SK-N-SH (cell line): ENCODE results near the gene DOK7. TPM values are rescaled to one million over a fixed set of nuclear protein-coding genes. Genes with fewer than 3 reads are reported as not detected.

Experiments used
- CTCF ChIA-PET: fragments of 300-600, 350-600 bp; formaldehyde crosslinking; extraction: SDS; loops from one replicate; lab custom pipeline; 2021; lab: Yijun Ruan, JAX
- POLR2A ChIA-PET: fragments of 350-600 bp; sonication (Branson Sonifier 250); formaldehyde crosslinking; extraction: SDS; loops from one replicate; lab custom pipeline; 2020; ENCODE audit warnings: antibody characterized with exemption, inconsistent platforms; lab: Yijun Ruan, JAX
- DNase-seq: peaks from one replicate; pipeline ENCODE4 v3.0.0; 2012
- H2AFZ ChIP-seq: fragments of 200-600 bp; sonication (generic); 2 replicates; pipeline ENCODE4 v1.8.1; 2016; ENCODE audit warnings: antibody characterized with exemption, mild to moderate bottlenecking, low read depth
- H3F3A ChIP-seq: fragments of 200-600 bp; sonication (generic); replicated peaks from 2 replicates; pipeline ENCODE3; 2016; ENCODE audit warnings: antibody characterized with exemption, mild to moderate bottlenecking; ENCODE audit not compliant: insufficient read depth
- H3K27ac ChIP-seq, 2 experiments: fragments of 200-500 bp in 1 of 2; fragments of 200-600 bp in 1 of 2; sonication (Bioruptor generic) in 1 of 2; sonication (generic), shearing (Covaris generic) in 1 of 2; 2 replicates each; pipeline versions ENCODE4 v1.5.1 to v1.6.1; 2014 to 2016; ENCODE audit warnings: low read depth in 2 of 2, inconsistent platforms in 1 of 2, low read length in 1 of 2, mild to moderate bottlenecking in 1 of 2, mixed read lengths in 1 of 2
- H3K27me3 ChIP-seq: fragments of 200-600 bp; sonication (generic), shearing (Covaris generic); 2 replicates; pipeline ENCODE4 v1.6.1; 2016; ENCODE audit warnings: mixed run types; ENCODE audit not compliant: insufficient read depth
- H3K36me3 ChIP-seq, 2 experiments: fragments of 200-500 bp in 1 of 2; fragments of 200-600 bp in 1 of 2; sonication (Bioruptor generic) in 1 of 2; sonication (generic) in 1 of 2; replicated peaks in 1 of 2; 2 replicates each; pipeline versions ENCODE3 to v1.5.1; 2014 to 2016; ENCODE audit warnings: low read length in 1 of 2, mild to moderate bottlenecking in 1 of 2; ENCODE audit not compliant: insufficient read depth in 2 of 2, control insufficient read depth in 1 of 2
- H3K4me1 ChIP-seq, 2 experiments: fragments of 200-500 bp in 1 of 2; fragments of 200-600 bp in 1 of 2; sonication (Bioruptor generic) in 1 of 2; sonication (generic), shearing (Covaris generic) in 1 of 2; 2 replicates each; pipeline versions ENCODE4 v1.5.1 to v1.6.1; 2014 to 2016; ENCODE audit warnings: low read depth in 1 of 2, low read length in 1 of 2, mixed run types in 1 of 2; ENCODE audit not compliant: insufficient read depth in 2 of 2, control insufficient read depth in 1 of 2
- H3K4me2 ChIP-seq: fragments of 200-600 bp; sonication (generic), shearing (Covaris generic); 2 replicates; pipeline ENCODE4 v1.6.1; 2017; ENCODE audit warnings: mixed run types
- H3K4me3 ChIP-seq, 2 experiments: fragments of 200-500 bp in 1 of 2; fragments of 200-600 bp in 1 of 2; sonication (Bioruptor generic) in 1 of 2; sonication (generic), shearing (Covaris generic) in 1 of 2; 2 replicates each; pipeline versions ENCODE4 v1.5.1 to v1.8.1; 2014 to 2016; ENCODE audit warnings: low read depth in 2 of 2, inconsistent platforms in 1 of 2, low read length in 1 of 2, mild to moderate bottlenecking in 1 of 2, mixed read lengths in 1 of 2, moderate library complexity in 1 of 2
- H3K79me2 ChIP-seq: fragments of 200-600 bp; sonication (generic); 2 replicates; pipeline ENCODE4 v1.8.1; 2017; ENCODE audit warnings: mild to moderate bottlenecking; ENCODE audit not compliant: insufficient read depth
- H3K9ac ChIP-seq: fragments of 200-600 bp; sonication (generic); 2 replicates; pipeline ENCODE4 v1.6.1; 2017; ENCODE audit warnings: mixed run types
- H3K9me2 ChIP-seq: fragments of 200-600 bp; sonication (generic); 2 replicates; pipeline ENCODE4 v1.6.1; 2017; ENCODE audit warnings: mixed run types
- H3K9me3 ChIP-seq: fragments of 200-600 bp; sonication (generic); 2 replicates; pipeline ENCODE4 v1.6.1; 2017; ENCODE audit warnings: mixed run types, mild to moderate bottlenecking, moderate library complexity
- H4K20me1 ChIP-seq: fragments of 200-600 bp; sonication (generic); 2 replicates; pipeline ENCODE4 v1.6.1; 2017; ENCODE audit warnings: mild to moderate bottlenecking, mixed run types; ENCODE audit not compliant: insufficient read depth
- CHD2 ChIP-seq: fragments of 150-350 bp; IDR thresholded peaks from 2 replicates; pipeline ENCODE4 v1.6.1; 2018; ENCODE audit warnings: low read length; ENCODE audit not compliant: partially characterized antibody
- ELF1 ChIP-seq: IDR thresholded peaks from 2 replicates; pipeline ENCODE4 v1.4.0; 2012
- EZH2phosphoT487 ChIP-seq: fragments of 200-600 bp; sonication (generic); IDR thresholded peaks from 2 replicates; pipeline ENCODE4 v1.6.1; 2017; ENCODE audit warnings: low read depth, mixed run types, mild to moderate bottlenecking, antibody characterized with exemption, moderate library complexity, borderline replicate concordance
- FOSL2 ChIP-seq: IDR thresholded peaks from 2 replicates; pipeline ENCODE4 v1.4.0; 2012; ENCODE audit warnings: low read depth, mild to moderate bottlenecking, moderate library complexity, borderline replicate concordance
- FOXJ3 ChIP-seq: sonication (generic); formaldehyde crosslinking; IDR thresholded peaks from 2 replicates; pipeline ENCODE4 v1.5.1; 2020; ENCODE audit warnings: mild to moderate bottlenecking, missing genetic modification reagents
- GATA2 ChIP-seq: sonication (generic); formaldehyde crosslinking; IDR thresholded peaks from 2 replicates; pipeline ENCODE4 v1.5.0; 2020; ENCODE audit warnings: mild to moderate bottlenecking, missing genetic modification reagents
- JUND ChIP-seq: IDR thresholded peaks from 2 replicates; pipeline ENCODE4 v1.4.0; 2012
- MEF2A ChIP-seq: IDR thresholded peaks from 2 replicates; pipeline ENCODE4 v1.4.0; 2012; ENCODE audit warnings: low read depth, borderline replicate concordance
- NRF1 ChIP-seq: IDR thresholded peaks from 2 replicates; pipeline ENCODE4 v1.6.1; 2012; ENCODE audit warnings: low read depth, mild to moderate bottlenecking, low read length
- POLR2AphosphoS5 ChIP-seq: IDR thresholded peaks from 2 replicates; pipeline ENCODE4 v1.6.1; 2012; ENCODE audit warnings: low read depth, low read length
- RAD21 ChIP-seq: IDR thresholded peaks from 2 replicates; pipeline ENCODE4 v1.6.1; 2012; ENCODE audit warnings: mild to moderate bottlenecking, low read length
- RCOR1 ChIP-seq: fragments of 150-350 bp; IDR thresholded peaks from 2 replicates; pipeline ENCODE4 v1.6.1; 2017; ENCODE audit warnings: antibody characterized with exemption, low read length
- RFX5 ChIP-seq: IDR thresholded peaks from 2 replicates; pipeline ENCODE4 v1.6.1; 2012; ENCODE audit warnings: mild to moderate bottlenecking, improper control_type of control experiment, low read length
- RXRA ChIP-seq: IDR thresholded peaks from 2 replicates; pipeline ENCODE4 v1.4.0; 2012; ENCODE audit warnings: low read depth, mild to moderate bottlenecking, borderline replicate concordance
- SIN3A ChIP-seq: IDR thresholded peaks from 2 replicates; pipeline ENCODE4 v1.6.1; 2012; ENCODE audit warnings: low read depth, mild to moderate bottlenecking, low read length, moderate library complexity, borderline replicate concordance
- SMC3 ChIP-seq: IDR thresholded peaks from 2 replicates; pipeline ENCODE4 v1.6.1; 2012; ENCODE audit warnings: low read depth, low read length, improper control_type of control experiment
- TAF1 ChIP-seq: IDR thresholded peaks from 2 replicates; pipeline ENCODE4 v1.6.1; 2012; ENCODE audit warnings: low read depth, mild to moderate bottlenecking, low read length, moderate library complexity, borderline replicate concordance
- TCF12 ChIP-seq: IDR thresholded peaks from 2 replicates; pipeline ENCODE4 v1.4.0; 2012
- TEAD4 ChIP-seq: IDR thresholded peaks from 2 replicates; pipeline ENCODE4 v1.4.0; 2012; ENCODE audit warnings: mild to moderate bottlenecking, borderline replicate concordance; ENCODE audit not compliant: insufficient read depth
- WGBS: methylation state at CpG from one replicate; pipeline ENCODE4 v1.1.6; 2017; ENCODE audit warnings: low lambda C conversion rate; 5-methylcytosine and 5-hydroxymethylcytosine counted together
- polyA plus RNA-seq, 3 experiments: library from polyadenylated mRNA; depleted of rRNA; stranded (reverse); fragments of >200 nt; gene quantifications; 2 replicates each; pipeline ENCODE4 v1.2.3, GENCODE V29; 2012
- TF ChIP-seq, protein P1 (sequence below): IDR thresholded peaks from 2 replicates; pipeline ENCODE4 v1.4.0; 2012; ENCODE audit warnings: low read depth
- TF ChIP-seq, protein P2 (sequence below): fragments of 150-350 bp; IDR thresholded peaks from 2 replicates; pipeline ENCODE4 v1.6.1; 2017; ENCODE audit warnings: antibody characterized with exemption, low read length, low read depth, borderline replicate concordance
- TF ChIP-seq, protein P3 (sequence below): fragments of 200-600 bp; sonication (generic); IDR thresholded peaks from 2 replicates; pipeline ENCODE4 v1.6.1; 2017; ENCODE audit warnings: antibody characterized with exemption, mild to moderate bottlenecking, moderate library complexity
- TF ChIP-seq, protein P4 (sequence below): IDR thresholded peaks from 2 replicates; pipeline ENCODE4 v1.4.0; 2012; ENCODE audit warnings: low read depth, borderline replicate concordance

DOK7 gene
- polyA plus RNA-seq, 1 of the 3 experiments (the other 2 are of a cell fraction) = not detected

DNA sequence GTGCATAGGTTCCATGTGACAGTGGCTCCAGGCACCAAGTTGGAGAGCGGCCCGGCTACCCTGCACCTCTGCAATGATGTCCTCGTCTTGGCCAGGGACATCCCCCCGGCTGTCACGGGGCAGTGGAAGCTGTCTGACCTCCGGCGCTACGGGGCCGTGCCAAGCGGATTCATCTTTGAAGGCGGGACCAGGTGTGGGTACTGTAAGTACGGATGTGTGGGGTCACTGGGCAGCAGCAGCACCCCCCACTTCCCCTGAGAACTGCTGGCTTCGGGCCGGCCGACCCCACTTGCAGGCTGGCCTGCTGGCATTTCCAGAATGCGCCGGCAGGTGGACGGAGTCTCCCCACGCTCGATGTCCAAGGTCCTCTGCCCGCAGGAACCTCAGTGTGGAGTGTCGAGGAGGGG is 13.2 kb downstream of the DOK7 start:
- peaks cover 0 to 3% of the 10 kb centered on the region in 2 experiments; a peak in 1 of 4 replicates for H3K4me1 ChIP-seq
- H3K4me2 ChIP-seq = no peak overlapping the region
- H3K4me3 ChIP-seq = no peak overlapping the region
- no peaks in the 10 kb centered on the region for H3K27me3 ChIP-seq
- H3K9ac ChIP-seq = no peak overlapping the region
- no peaks in the 10 kb centered on the region for H3K36me3 ChIP-seq
- H3F3A ChIP-seq = no peaks in the 10 kb centered on the region
- ChIA-PET CTCF (interaction anchor here (1.0 to 5.8 kb wide), 2 partner anchors 24 to 368 kb away, joined by 3 to 34 read pairs; no protein-coding TSS in a partner anchor), POLR2A (no interaction called here)
- no peak overlapping the region for H2AFZ ChIP-seq
- no peak overlapping the region for H3K27ac ChIP-seq
- no peaks in the 10 kb centered on the region for H3K79me2 ChIP-seq
- 79% methylated on average over 10 of the region's 22 CpGs for WGBS
- H3K9me2 ChIP-seq = no peaks in the 10 kb centered on the region
- DNase-seq = no peak
- no peak for TF ChIP-seq ELF1
- no peak for TF ChIP-seq JUND
- no peak for TF ChIP-seq TEAD4
- no peak for TF ChIP-seq GATA2
- H3K9me3 ChIP-seq = no peaks in the 10 kb centered on the region
- no peaks in the 10 kb centered on the region for H4K20me1 ChIP-seq

DNA sequence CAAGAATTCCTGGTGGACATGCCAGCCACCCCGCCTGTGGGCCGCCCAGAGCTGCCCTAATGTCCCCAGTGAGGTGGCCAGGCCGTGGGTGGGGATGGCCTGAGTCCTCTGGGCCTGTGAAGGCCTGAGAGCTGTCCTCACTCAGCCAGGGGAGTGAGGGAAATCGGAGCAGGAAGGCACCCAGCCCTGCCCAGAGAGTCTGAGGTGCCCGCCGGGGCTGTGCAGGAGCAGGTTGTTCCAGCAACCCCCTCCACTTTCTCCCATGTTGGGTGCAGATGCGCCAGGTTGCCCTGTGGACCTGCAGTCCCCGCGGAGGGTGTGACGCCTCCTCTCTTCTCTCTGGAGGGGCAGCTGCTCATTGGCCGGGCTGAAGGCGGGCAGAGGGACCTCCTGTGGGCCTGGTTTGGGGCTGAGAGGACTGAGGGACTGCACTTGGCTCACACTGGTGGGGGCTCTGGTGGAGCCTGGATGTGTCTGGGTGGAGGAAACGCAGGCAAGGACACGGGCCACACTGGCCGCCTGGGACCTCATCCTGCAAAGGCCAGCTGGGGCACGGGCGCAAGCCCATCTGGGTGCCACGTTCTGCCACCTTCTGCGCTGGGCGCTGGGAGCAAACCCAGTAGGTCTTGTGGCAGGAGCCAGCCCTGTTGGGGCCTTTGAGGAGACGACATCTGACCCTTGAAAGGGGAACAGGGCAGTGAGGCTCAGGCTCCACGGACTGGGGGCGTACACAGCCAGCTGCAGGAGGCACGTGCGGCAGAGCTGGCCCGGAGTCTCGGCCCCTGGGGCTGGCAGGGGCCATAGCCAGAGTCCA is 14.0 kb downstream of the DOK7 start:
- WGBS = 63% methylated on average over 7 of the region's 27 CpGs
- no peak overlapping the region for H3K9ac ChIP-seq
- no peak overlapping the region for H3K4me3 ChIP-seq
- no peaks in the 10 kb centered on the region for H3K27me3 ChIP-seq
- TF ChIP-seq RCOR1 = no peak
- TF ChIP-seq MEF2A = no peak
- no peak for TF ChIP-seq RAD21
- no peak for TF ChIP-seq POLR2AphosphoS5
- no peak for TF ChIP-seq FOSL2
- TF ChIP-seq EZH2phosphoT487 = no peak
- TF ChIP-seq, protein P1, sequence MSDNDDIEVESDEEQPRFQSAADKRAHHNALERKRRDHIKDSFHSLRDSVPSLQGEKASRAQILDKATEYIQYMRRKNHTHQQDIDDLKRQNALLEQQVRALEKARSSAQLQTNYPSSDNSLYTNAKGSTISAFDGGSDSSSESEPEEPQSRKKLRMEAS = no peak
- no peak for TF ChIP-seq ELF1
- TF ChIP-seq NRF1 = no peak
- TF ChIP-seq TCF12 = no peak
- no peak for TF ChIP-seq TAF1
- TF ChIP-seq SMC3 = no peak
- TF ChIP-seq, protein P2, sequence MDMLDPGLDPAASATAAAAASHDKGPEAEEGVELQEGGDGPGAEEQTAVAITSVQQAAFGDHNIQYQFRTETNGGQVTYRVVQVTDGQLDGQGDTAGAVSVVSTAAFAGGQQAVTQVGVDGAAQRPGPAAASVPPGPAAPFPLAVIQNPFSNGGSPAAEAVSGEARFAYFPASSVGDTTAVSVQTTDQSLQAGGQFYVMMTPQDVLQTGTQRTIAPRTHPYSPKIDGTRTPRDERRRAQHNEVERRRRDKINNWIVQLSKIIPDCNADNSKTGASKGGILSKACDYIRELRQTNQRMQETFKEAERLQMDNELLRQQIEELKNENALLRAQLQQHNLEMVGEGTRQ = no peak
- TF ChIP-seq, protein P3, sequence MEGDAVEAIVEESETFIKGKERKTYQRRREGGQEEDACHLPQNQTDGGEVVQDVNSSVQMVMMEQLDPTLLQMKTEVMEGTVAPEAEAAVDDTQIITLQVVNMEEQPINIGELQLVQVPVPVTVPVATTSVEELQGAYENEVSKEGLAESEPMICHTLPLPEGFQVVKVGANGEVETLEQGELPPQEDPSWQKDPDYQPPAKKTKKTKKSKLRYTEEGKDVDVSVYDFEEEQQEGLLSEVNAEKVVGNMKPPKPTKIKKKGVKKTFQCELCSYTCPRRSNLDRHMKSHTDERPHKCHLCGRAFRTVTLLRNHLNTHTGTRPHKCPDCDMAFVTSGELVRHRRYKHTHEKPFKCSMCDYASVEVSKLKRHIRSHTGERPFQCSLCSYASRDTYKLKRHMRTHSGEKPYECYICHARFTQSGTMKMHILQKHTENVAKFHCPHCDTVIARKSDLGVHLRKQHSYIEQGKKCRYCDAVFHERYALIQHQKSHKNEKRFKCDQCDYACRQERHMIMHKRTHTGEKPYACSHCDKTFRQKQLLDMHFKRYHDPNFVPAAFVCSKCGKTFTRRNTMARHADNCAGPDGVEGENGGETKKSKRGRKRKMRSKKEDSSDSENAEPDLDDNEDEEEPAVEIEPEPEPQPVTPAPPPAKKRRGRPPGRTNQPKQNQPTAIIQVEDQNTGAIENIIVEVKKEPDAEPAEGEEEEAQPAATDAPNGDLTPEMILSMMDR = no peak
- TF ChIP-seq FOXJ3 (CRISPR knock-in tag) = no peak
- TF ChIP-seq SIN3A = no peak
- TF ChIP-seq, protein P4, sequence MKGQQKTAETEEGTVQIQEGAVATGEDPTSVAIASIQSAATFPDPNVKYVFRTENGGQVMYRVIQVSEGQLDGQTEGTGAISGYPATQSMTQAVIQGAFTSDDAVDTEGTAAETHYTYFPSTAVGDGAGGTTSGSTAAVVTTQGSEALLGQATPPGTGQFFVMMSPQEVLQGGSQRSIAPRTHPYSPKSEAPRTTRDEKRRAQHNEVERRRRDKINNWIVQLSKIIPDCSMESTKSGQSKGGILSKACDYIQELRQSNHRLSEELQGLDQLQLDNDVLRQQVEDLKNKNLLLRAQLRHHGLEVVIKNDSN = no peak
- no peak for TF ChIP-seq CHD2
- no peak for TF ChIP-seq RXRA
- no peak for TF ChIP-seq RFX5
- POLR2A ChIA-PET = no interaction called here
- no peak for DNase-seq
- no peaks in the 10 kb centered on the region for H3K9me3 ChIP-seq
- H3K36me3 ChIP-seq = no peaks in the 10 kb centered on the region
- H3K79me2 ChIP-seq = no peaks in the 10 kb centered on the region
- CTCF ChIA-PET = interaction anchor here (1.0 to 5.8 kb wide), 4 partner anchors 25 to 369 kb away, joined by 3 to 34 read pairs (median 4); no protein-coding TSS in a partner anchor
- H2AFZ ChIP-seq = no peak overlapping the region
- no peaks in the 10 kb centered on the region for H3F3A ChIP-seq
- H3K4me2 ChIP-seq = no peak overlapping the region
- H3K27ac ChIP-seq = no peak overlapping the region
- no peaks in the 10 kb centered on the region for H3K9me2 ChIP-seq
- H3K4me1 ChIP-seq = peaks cover 0 to 3% of the 10 kb centered on the region in 2 experiments; a peak in 1 of 4 replicates
- no peaks in the 10 kb centered on the region for H4K20me1 ChIP-seq
